Activated CD4-positive, alpha-beta T cell treated with anti-CD3 and anti-CD28 coated beads, Interleukin-2, amount 50 U/mL, for 24 hours (primary cell): ENCODE data around the gene ASB2.

ENCODE experiments used
- DNase-seq, 2 donors: peaks; one replicate each; pipeline ENCODE4 v3.0.0-alpha.2; 2020; ENCODE audit warnings: low read depth in 1 of 2, low spot score in 1 of 2

Gene ASB2

GRCh38 chr14:93930296-93930988, 45.9 kb downstream of the ASB2 start:
- DNase-seq = no peak

DNA sequence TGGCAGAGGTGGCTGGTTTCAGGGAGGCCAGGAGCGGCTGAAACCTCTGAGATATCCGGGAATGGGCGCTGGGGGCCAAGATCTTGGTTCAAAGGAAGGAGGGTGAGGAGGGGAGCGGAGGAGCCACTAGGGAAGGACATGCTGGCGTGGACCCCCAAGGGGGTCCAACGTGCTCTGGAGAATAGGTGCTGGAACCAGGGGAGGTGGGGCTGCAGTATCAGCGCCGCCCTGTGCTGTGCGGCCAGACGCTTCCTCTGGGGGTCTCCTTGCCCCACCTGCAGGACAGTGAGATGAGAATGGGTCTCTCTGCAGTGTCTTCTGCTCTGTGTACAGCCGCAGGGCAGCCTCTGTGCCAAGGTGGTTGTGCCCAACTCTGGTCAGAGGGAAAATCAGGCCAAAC, 46.7 kb downstream of the ASB2 start:
- DNase-seq = no peak

DNA sequence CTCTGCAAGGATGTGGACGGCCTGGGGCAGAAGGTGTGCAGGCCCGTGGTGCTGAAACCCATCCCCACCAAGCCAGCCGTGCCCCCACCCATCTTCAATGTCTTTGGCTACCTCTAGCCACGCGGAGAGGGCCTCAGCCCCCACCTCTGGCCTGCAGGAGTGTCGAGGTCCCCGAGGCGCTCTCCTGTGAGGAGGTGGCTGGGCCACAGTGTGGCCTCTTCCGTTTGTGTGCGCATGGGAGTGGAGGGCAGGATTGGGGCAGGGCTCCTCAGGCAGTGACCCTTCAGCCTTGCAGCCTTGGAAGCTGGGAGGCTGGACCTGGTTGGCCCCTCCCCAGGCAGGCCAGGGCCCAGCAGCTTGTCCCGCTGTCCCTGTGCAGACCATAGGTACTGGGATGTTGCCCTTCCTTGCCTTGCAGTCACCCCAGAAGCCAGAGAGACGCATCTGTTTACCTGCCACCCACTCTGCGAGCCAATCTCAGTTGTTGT, 47.3 kb downstream of the ASB2 start:
- no peak for DNase-seq

DNA sequence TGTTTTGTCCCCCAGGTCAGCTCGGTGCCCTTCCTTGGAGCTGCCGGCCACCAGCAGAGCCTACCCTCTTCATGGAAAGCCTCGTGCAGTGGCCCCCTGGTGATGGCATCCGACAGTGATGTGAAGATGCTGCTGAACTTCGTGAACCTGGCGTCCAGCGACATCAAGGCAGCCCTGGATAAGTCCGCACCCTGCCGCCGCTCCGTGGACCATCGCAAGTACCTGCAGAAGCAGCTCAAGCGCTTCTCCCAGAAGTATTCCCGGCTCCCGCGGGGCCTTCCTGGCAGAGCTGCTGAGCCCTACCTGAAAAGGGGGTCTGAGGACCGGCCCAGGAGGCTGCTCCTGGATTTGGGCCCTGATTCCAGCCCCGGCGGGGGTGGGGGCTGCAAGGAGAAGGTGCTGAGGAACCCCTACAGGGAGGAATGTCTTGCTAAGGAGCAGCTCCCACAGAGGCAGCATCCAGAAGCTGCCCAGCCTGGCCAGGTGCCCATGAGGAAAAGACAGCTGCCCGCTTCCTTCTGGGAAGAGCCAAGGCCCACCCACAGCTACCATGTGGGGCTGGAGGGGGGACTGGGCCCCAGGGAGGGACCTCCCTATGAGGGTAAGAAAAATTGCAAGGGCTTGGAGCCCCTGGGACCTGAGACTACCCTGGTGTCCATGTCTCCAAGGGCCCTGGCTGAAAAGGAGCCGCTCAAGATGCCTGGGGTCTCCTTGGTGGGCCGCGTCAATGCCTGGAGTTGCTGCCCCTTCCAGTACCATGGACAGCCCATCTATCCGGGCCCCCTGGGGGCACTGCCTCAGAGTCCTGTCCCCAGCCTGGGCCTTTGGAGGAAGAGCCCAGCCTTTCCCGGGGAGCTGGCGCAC, 48.0 kb downstream of the ASB2 start:
- DNase-seq = no peak

- DNase-seq = no peak
These were observed 48.6 kb downstream of the ASB2 start for GRCh38 chr14:93927800-93928145.

GRCh38 chr14:93926873-93927799, 49.2 kb downstream of the ASB2 start, which contains the start of gene FAM181A:
TSS of gene FAM181A (plus strand) at chr14:93927344. CDS start at chr14:93928286, 942 bp downstream.
- no peak for DNase-seq

GRCh38 chr14:93926245-93926872, 50.0 kb downstream of the ASB2 start:
- no peak for DNase-seq

- no peak for DNase-seq
These were observed 50.9 kb downstream of the ASB2 start for GRCh38 chr14:93925374-93925895.

- no peak for DNase-seq
These were observed 51.6 kb downstream of the ASB2 start for GRCh38 chr14:93924592-93925355.

- DNase-seq = no peak
These were observed 52.7 kb downstream of the ASB2 start for GRCh38 chr14:93923626-93924025.

DNA sequence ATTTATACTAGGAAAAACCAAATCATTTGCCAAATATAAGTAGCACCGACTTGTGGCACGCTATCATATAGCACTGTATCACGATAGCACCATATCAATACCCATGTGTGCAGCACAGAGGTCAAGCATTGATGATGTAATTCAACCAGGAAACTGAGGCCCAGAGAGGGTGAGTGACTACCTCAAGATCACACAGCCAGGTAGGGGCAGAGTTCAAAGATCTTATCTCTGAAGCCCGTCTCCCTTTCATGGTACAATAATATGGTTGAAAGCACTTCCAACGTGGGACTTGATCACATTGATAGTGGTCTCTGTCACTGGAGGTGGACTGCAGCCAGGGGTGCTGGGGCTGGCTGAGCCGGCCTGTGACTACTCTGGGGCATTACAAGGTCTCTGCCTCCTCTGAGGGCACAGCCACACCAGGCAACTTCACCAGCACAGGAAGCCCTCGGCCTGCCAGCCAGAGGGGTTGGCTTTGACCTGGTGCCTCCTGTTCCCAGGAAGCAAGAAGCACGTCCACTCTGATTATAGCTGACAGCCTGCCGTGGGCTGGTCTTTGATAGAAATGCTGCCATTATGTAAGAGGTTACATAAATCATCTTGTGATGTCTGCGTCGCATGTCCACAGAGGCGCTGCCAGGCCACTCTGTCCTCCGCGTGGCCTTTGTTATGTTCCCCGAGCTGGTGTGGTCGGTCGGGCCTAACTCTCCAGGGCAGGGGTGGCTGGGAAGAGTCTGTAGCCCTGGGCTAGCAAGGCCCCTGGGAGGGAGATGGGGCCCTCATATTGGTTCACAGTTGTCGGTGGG, 55.2 kb downstream of the ASB2 start:
- DNase-seq = no peak

DNA sequence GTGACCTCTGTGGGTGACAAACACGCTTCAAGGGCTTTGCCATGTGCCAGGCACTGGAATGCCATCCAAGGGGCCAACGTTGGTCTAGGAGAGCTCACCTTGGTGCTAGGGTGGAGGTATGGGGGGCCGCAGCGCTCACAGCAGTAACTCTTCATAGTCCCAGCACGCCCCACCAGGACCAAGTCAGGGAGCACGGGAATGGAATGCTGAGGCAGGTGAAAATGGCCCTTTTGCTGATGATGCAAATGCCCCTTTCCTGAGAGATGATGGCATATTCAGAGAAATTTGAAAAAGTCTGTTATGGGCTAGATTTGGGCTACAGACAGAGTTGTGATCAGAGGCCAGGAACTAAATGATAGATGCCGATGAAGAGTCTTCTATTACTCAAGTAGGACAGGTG, 59.2 kb downstream of the ASB2 start:
- DNase-seq = no peak

- DNase-seq = no peak
These were observed 59.9 kb downstream of the ASB2 start for GRCh38 chr14:93916498-93916897.

GRCh38 chr14:93915800-93916199, 60.6 kb downstream of the ASB2 start:
- DNase-seq = no peak

- DNase-seq = no peak
These were observed 61.2 kb downstream of the ASB2 start for GRCh38 chr14:93915070-93915705.

- no peak for DNase-seq
These were observed 62.1 kb downstream of the ASB2 start for GRCh38 chr14:93914278-93914677.

GRCh38 chr14:93912782-93913181, 63.6 kb downstream of the ASB2 start:
- DNase-seq = no peak

DNA sequence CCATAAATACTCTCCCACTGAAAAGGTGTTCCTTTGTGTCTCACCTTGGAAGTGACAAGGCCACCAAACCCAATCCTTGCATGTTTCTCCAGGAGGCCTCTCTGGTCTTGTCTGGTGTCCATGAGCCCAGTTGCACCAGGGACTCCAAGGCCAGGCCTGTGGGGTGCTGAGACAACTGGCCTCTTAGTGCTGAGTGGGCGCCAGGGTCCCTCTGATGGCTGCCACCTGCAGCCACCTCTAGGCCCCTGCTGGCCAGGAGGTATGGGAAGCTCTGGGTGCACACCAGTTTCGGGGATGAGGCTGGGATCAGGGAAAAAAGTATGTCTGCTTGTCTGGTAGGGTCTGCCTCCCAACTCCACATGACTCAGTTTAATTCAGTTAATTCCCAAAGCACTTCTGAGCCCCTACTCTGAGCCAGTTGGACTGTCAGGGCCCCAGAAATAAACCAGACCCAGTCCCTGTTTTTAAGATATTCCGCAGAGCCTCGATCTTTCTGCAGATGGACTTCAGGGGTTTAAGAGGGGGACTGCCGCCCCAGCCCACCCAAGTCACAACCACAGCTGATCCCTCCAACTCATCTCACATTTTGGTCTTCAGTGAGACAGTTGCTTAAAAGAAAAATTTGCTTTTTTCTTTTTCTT, 64.3 kb downstream of the ASB2 start:
- DNase-seq = no peak
